Ishikawa (cell line): Measurements from ENCODE around the gene WNT5B.

Experiments
- CEBPB ChIP-seq: IDR thresholded peaks from 2 replicates; pipeline ENCODE4 v1.6.1; 2012
- CREB1 ChIP-seq: IDR thresholded peaks from 2 replicates; pipeline ENCODE4 v1.6.1; 2012; ENCODE audit warnings: low read depth
- EGR1 ChIP-seq: IDR thresholded peaks from 2 replicates; pipeline ENCODE4 v1.6.1; 2012
- EP300 ChIP-seq: IDR thresholded peaks from 2 replicates; pipeline ENCODE4 v1.6.1; 2012; ENCODE audit warnings: borderline replicate concordance
- FOXM1 ChIP-seq: IDR thresholded peaks from 2 replicates; pipeline ENCODE4 v1.6.1; 2012; ENCODE audit warnings: low read depth, borderline replicate concordance
- MAX ChIP-seq: IDR thresholded peaks from 2 replicates; pipeline ENCODE4 v1.6.1; 2012
- NFIC ChIP-seq: IDR thresholded peaks from 2 replicates; pipeline ENCODE4 v1.6.1; 2012
- RAD21 ChIP-seq: IDR thresholded peaks from 2 replicates; pipeline ENCODE4 v1.6.1; 2012; ENCODE audit warnings: low read depth
- YY1 ChIP-seq: IDR thresholded peaks from 2 replicates; pipeline ENCODE4 v1.6.1; 2012; ENCODE audit warnings: low read depth
- TF ChIP-seq, protein P1 (sequence below): IDR thresholded peaks from 2 replicates; pipeline ENCODE4 v1.6.1; 2012; ENCODE audit warnings: low read depth, mild to moderate bottlenecking

GRCh38 chr12:1619159-1619558, 9.9 kb upstream of the WNT5B start:
- no peak for TF ChIP-seq RAD21
- no peak for TF ChIP-seq CEBPB
- TF ChIP-seq, protein P1, sequence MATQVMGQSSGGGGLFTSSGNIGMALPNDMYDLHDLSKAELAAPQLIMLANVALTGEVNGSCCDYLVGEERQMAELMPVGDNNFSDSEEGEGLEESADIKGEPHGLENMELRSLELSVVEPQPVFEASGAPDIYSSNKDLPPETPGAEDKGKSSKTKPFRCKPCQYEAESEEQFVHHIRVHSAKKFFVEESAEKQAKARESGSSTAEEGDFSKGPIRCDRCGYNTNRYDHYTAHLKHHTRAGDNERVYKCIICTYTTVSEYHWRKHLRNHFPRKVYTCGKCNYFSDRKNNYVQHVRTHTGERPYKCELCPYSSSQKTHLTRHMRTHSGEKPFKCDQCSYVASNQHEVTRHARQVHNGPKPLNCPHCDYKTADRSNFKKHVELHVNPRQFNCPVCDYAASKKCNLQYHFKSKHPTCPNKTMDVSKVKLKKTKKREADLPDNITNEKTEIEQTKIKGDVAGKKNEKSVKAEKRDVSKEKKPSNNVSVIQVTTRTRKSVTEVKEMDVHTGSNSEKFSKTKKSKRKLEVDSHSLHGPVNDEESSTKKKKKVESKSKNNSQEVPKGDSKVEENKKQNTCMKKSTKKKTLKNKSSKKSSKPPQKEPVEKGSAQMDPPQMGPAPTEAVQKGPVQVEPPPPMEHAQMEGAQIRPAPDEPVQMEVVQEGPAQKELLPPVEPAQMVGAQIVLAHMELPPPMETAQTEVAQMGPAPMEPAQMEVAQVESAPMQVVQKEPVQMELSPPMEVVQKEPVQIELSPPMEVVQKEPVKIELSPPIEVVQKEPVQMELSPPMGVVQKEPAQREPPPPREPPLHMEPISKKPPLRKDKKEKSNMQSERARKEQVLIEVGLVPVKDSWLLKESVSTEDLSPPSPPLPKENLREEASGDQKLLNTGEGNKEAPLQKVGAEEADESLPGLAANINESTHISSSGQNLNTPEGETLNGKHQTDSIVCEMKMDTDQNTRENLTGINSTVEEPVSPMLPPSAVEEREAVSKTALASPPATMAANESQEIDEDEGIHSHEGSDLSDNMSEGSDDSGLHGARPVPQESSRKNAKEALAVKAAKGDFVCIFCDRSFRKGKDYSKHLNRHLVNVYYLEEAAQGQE = no peak
- no peak for TF ChIP-seq MAX
- no peak for TF ChIP-seq CREB1
- TF ChIP-seq EP300 = no peak
- no peak for TF ChIP-seq YY1
- no peak for TF ChIP-seq EGR1
- no peak for TF ChIP-seq NFIC
- TF ChIP-seq FOXM1 = no peak
